H7 (cell line): ENCODE measurements around the gene TMOD1. TPM values are rescaled to one million over a fixed set of nuclear protein-coding genes. Genes with fewer than 3 reads are reported as not detected.

Experiments used
- DNase-seq: peaks from one replicate; pipeline ENCODE4 v3.0.0; 2012
- H3K27me3 ChIP-seq: 2 replicates; pipeline ENCODE4 v1.6.0; 2011; ENCODE audit warnings: mild to moderate bottlenecking, low read length; ENCODE audit not compliant: control insufficient read depth, insufficient read depth
- H3K36me3 ChIP-seq: replicated peaks from 2 replicates; pipeline ENCODE4 v1.5.1; 2011; ENCODE audit warnings: low read length; ENCODE audit not compliant: control insufficient read depth, insufficient read depth
- H3K4me3 ChIP-seq: 2 replicates; pipeline ENCODE4 v1.5.1; 2011; ENCODE audit warnings: low read depth, mild to moderate bottlenecking, control low read depth, low read length, moderate library complexity; ENCODE audit not compliant: insufficient read depth
- total RNA-seq: library from RNA; depleted of rRNA; stranded (reverse); fragments of >200 nt; shearing (Covaris generic); gene quantifications from 2 replicates; pipeline ENCODE4 v1.2.3, GENCODE V29; 2014

TMOD1 gene
- total RNA-seq, 1 experiment from 2014 or later: 1.9 TPM

GRCh38 chr9:97556036-97556720, 54.7 kb downstream of the TMOD1 start:
- DNase-seq: no peak
- Histone ChIP-seq H3K4me3 (no peak overlapping the region), H3K36me3 (no peaks in the 10 kb centered on the region), H3K27me3 (no peaks in the 10 kb centered on the region)

- no peaks in the 10 kb centered on the region; the same call in 1 of the 2 replicates for H3K27me3 ChIP-seq
- no peak for DNase-seq
- no peaks in the 10 kb centered on the region for H3K36me3 ChIP-seq
- H3K4me3 ChIP-seq: no peak overlapping the region
Measured at GRCh38 chr9:97556721-97557605, 55.5 kb downstream of the TMOD1 start.

GRCh38 chr9:97557606-97558095, 56.2 kb downstream of the TMOD1 start:
- Histone ChIP-seq H3K4me3 (no peak overlapping the region), H3K27me3 (no peaks in the 10 kb centered on the region; the same call in 1 of the 2 replicates), H3K36me3 (no peaks in the 10 kb centered on the region)
- no peak for DNase-seq

GRCh38 chr9:97558701-97559101, 57.2 kb downstream of the TMOD1 start:
- Histone ChIP-seq H3K27me3 (no peaks in the 10 kb centered on the region; the same call in 1 of the 2 replicates), H3K36me3 (no peaks in the 10 kb centered on the region), H3K4me3 (no peak overlapping the region)
- no peak for DNase-seq

- no peaks in the 10 kb centered on the region for H3K36me3 ChIP-seq
- no peak overlapping the region for H3K4me3 ChIP-seq
- DNase-seq: no peak
- no peaks in the 10 kb centered on the region; the same call in 1 of the 2 replicates for H3K27me3 ChIP-seq
Measured at GRCh38 chr9:97559111-97559514, 57.6 kb downstream of the TMOD1 start.

GRCh38 chr9:97560154-97560553, 58.7 kb downstream of the TMOD1 start:
- DNase-seq: no peak
- no peak overlapping the region for H3K4me3 ChIP-seq
- H3K36me3 ChIP-seq: no peaks in the 10 kb centered on the region
- no peaks in the 10 kb centered on the region; the same call in 1 of the 2 replicates for H3K27me3 ChIP-seq

- H3K27me3 ChIP-seq: no peaks in the 10 kb centered on the region; the same call in 1 of the 2 replicates
- no peak for DNase-seq
- no peaks in the 10 kb centered on the region for H3K36me3 ChIP-seq
- no peak overlapping the region for H3K4me3 ChIP-seq
Measured at GRCh38 chr9:97560851-97561250, 59.4 kb downstream of the TMOD1 start.

- Histone ChIP-seq H3K4me3 (no peak overlapping the region), H3K27me3 (no peaks in the 10 kb centered on the region; the same call in 1 of the 2 replicates), H3K36me3 (no peaks in the 10 kb centered on the region)
- DNase-seq: no peak
Measured at GRCh38 chr9:97561501-97561900, 60.0 kb downstream of the TMOD1 start.

GRCh38 chr9:97562542-97562941, 61.1 kb downstream of the TMOD1 start:
- no peak for DNase-seq
- Histone ChIP-seq H3K4me3 (no peak overlapping the region), H3K36me3 (no peaks in the 10 kb centered on the region), H3K27me3 (no peaks in the 10 kb centered on the region; the same call in 1 of the 2 replicates)

- DNase-seq: peak; percentile 8
- Histone ChIP-seq H3K36me3 (no peaks in the 10 kb centered on the region), H3K27me3 (no peaks in the 10 kb centered on the region; the same call in 1 of the 2 replicates), H3K4me3 (no peak overlapping the region)
Measured at GRCh38 chr9:97563458-97564135, 62.1 kb downstream of the TMOD1 start.

GRCh38 chr9:97564291-97565175, 63.1 kb downstream of the TMOD1 start:
- peak; percentile 35 for DNase-seq
- no peak overlapping the region for H3K4me3 ChIP-seq
- H3K36me3 ChIP-seq: no peaks in the 10 kb centered on the region
- no peaks in the 10 kb centered on the region; the same call in 1 of the 2 replicates for H3K27me3 ChIP-seq

GRCh38 chr9:97565262-97565661, 63.8 kb downstream of the TMOD1 start:
- no peak for DNase-seq
- H3K36me3 ChIP-seq: no peaks in the 10 kb centered on the region
- H3K27me3 ChIP-seq: no peaks in the 10 kb centered on the region; the same call in 1 of the 2 replicates
- no peak overlapping the region for H3K4me3 ChIP-seq

GRCh38 chr9:97567182-97567893, 65.9 kb downstream of the TMOD1 start:
- Histone ChIP-seq H3K36me3 (no peaks in the 10 kb centered on the region), H3K27me3 (no peaks in the 10 kb centered on the region)
- no peak for DNase-seq

More at GRCh38 chr9:97567182-97567893, 65.9 kb downstream of the TMOD1 start:
- no peak overlapping the region for H3K4me3 ChIP-seq
